IPS DF 19.7 (cell line): Measurements from ENCODE around the gene KANK4.
A peak's percentile ranks its signal among the peaks of the same experiment; 100 is the strongest.
"Not testable (repeated sequence)": the region's sequence is repeated elsewhere in the genome, so short reads cannot be mapped to it uniquely, and the experiment has no call there.

Experiments
- DNase-seq: peaks from one replicate; pipeline ENCODE4 v3.0.0-alpha.2; 2013; ENCODE audit warnings: low read depth, low spot score

The KANK4 gene

DNA sequence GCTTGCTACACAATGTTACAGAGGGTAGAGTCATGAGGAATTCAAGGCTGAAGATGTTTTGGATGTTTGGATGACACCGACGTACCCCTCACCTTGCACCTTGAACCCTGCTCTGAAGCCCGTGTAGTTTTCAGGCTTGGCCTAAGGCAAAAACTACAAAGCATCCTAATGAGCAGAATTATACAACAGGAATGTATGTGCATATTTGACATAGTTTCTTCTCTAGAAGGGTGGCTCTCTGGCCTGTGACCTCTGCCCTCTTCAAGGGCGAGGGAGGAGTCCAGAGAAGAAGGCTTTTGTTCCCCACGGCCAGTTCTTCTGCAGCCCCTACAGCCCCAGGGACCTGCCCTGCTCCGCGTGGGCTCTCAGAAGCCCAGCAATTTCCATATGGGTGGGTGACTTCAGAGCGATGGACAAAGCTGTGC, 81.3 kb downstream of the KANK4 start:
- no peak for DNase-seq

DNA sequence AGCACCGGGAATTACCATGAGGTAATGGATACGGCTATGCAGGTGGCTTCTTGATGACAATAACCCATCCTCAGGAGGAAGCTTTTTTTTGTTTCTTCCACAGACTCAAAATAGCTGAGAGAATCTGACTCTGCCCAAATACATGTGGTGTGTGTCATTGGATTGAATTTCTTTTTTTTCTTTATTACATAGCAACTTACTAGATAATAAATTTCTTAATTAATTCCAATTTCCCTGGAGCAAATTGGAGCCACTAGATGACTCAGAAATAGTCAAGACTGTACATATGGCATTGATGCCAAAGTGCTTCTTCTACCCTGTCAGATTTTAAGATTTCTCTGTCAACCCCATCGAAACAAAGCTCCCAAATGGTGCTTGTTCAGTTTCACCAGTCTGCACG, 81.9 kb downstream of the KANK4 start:
- no peak for DNase-seq

DNA sequence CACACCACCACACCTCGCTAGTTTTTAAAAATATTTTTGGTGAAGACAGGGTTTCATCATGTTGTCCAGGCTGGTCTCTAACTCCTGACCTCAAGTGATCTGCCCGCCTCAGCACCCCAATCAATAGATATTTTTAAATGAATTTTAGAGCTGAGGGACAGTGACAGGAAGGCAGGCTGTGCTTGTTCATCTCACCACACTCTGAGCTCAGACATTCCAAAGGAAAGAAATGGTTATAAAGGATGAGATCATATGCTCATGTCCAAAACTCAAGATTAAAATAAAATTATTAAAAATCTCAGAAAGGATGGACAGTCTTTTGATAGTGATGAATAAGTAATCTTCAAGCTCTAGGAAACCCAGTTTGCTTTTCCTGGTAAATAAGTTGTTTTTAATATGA, 83.7 kb downstream of the KANK4 start:
- no peak for DNase-seq

DNA sequence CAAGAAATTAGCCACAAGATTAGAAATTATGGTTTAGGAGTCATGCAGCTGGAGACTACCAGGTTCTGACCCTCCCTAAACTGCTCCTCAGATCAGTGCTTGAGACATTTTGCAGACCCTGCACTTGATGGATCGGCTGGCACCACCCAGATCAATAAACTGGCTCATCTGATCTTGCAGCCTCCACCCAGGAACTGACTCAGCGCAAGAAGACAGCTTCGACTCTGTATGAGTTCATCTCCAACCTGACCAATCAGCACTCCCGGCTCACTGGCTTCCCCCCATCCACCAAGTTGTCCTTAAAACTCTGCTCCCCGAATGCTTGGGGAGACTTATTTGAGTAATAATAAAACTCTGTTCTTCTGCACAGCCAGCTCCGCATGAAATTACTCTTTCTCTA, 84.5 kb downstream of the KANK4 start:
- no peak for DNase-seq

DNA sequence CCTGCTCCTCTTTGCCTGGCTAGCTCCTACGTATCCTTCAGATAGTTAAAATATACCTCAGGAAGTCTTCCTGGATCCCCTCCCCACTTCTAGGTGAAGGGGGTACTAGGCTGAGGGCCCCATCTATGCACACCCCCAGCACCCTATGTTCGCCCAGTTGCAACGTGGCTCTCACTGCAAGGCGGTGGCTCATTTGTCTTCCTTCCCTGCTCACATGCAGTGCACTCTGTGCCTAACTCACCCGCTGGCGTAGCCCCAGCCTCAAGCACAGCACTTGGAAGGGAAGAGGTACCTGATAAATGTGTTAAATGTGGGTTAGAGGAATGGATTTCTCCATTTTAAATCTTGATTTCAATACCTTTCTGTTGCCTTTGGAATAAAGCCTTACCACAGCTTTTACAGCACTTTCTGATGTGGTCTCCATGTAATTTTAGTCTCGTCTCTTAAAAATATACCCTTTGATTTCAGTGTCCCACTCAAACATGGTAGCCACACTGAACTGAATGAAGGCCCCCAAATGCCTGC, 85.2 kb downstream of the KANK4 start:
- DNase-seq: no peak

DNA sequence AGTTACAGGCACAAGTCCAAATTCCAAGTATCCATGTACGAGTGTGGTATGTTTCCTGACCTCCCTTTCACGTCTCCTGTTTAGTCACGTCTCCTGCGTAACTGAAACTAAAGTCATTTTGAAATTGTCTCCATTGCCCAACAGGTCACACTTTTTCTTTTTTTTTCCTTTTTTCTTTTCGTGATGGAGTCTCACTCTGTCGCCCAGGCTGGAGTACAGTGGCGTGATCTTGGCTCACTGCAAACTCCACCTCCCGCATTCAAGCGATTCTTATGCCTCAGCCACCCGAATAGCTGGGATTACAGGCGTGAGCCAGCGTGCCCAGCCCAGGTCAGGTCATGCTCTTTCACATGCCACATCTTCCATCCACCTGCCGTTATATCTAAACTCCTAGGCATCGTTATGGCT, 86.4 kb downstream of the KANK4 start:
- DNase-seq: no peak

DNA sequence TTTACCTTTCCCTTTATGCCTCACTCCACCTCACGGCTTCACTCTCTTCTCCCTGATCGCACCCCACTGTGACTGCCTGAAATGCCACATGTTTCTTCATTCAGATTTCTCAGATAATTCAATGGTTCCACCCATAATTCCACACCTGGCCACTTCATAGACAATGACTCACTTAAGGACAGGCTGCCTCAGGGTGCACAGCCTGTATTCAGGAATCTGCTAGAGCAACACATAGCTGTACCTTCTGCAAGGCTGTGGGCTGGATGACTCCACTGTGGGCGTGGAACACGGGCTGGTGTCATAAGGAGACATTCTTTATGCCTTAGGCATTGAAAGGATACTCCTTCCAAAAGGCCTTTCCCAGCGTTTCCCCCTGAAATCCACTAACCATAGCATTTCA, 88.5 kb downstream of the KANK4 start:
- DNase-seq: no peak

DNA sequence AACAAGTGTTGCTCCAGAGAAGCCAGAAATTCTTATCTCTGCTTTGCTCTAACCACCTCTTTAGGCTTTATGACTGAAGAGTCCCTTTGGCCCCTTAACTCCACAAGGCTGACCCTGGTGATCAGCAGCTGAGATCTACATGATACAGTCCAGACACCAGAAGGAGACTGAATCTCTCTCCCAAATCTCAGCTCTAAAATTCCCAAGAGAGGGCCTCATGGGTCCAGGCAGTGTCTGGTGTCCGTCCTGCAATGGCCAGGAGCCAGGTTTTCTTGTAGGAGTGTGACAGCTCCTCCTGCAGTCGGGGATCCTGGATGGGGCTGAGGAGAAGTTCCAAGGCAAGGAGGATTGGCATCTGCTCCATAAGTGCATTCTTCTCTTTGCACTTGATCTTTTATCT, 89.3 kb downstream of the KANK4 start:
- DNase-seq: no peak

DNA sequence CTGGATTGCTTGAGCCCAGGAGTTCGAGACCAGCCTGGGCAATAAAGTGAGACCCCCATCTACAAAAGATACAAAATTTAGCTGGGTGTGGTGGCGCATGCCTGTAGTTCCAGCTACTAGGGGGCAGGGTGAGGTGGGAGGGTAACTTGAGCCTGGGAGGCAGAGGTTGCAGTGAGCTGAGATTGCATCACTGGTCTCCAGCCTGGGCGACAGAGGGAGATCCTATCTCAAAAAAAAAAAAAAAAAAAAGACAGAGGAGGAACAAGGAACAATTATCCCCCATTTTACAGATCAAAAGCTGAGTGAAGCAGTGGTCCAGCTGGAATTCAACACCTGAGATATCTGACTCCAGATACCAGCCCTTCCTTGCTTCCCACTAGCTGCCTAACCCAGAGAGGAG, 89.8 kb downstream of the KANK4 start:
- no peak for DNase-seq

DNA sequence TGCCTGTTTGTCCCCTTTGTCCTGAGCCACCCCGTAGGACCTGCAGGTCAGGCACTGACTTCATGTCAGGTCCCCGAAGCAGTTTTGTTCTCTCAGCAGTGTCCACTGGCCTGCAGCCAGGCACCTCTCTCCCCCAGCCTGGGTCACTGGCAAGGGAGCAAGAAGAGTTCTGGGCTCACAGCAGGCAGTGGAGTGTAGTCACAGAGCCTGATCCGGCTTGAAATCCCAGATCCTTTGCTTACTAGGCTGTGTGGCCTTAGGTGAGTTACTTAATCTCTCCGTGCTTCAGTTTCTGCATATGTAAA, 90.4 kb downstream of the KANK4 start:
- no peak for DNase-seq

DNA sequence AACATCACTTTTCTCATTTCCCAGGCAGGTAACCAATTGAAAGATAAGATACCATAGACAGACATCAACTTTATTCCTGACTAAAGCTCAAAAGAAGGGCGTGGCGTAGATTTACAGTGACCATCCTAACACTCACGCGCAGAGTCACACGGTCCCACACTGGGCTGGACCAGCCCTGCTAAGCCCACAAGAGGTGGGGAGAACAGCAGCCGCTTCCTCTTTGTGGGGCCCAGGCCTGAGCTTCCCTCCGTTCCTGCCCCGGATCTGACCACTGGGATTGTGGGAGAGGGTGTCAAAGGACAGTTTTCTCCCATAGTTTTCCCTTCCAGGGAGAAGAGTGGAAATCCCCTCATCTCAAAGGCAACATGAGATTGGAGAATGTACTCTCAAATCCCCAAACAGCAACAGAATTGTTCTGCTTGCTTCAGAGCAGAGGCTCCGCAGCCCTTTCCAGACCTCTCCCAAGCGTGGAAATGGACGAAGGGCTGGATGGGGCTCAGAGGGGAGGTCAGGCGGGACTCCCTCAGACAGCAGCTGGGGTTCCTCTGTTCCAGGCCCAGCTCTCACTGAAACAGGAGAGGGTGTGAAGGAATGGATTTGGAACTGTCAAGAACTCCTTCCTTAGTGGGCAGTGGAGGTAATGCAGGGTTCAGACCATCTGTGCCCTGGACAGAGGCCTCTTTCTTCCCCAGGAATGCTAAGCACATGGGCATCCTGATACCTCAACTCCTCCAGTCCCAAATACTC, 90.9 kb downstream of the KANK4 start:
- no peak for DNase-seq

DNA sequence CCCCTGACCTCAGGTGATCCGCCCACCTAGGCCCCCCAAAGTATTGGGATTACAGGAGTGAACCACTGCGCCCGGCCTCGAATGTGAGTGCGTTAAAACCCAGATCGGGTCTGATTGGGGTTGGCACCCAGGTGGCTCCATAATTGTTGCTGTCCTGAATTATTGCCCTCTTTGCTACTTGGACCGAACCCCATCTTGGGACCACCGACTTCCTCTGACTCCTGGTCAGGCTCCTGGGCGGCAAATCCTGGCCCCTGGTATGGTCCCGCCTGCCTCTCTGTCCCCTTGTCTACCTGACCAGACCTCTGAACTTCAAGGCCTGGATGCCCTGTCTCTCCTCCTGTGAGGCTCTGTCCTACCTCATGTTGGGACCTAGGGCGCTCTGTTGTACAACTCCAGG, 91.7 kb downstream of the KANK4 start:
- no peak for DNase-seq

DNA sequence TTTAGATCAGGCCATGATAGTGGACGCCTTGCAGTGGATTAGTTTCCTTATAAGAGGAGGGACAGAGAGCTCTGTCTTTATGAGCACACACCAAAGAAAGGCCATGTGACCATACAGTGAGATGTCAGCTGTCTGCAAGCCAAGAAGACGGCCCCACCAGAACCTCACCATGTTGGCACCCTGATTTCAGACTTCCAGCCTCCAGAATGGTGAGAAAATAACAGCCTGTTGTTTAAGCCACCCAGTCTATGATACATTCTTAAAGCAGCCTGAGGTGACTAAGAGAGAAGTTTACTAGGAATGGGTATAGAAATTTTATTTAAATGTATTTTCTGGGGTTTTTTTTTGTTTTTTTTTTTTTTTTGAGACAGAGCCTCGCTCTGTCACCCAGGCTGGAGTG, 95.1 kb downstream of the KANK4 start:
- DNase-seq: no peak

DNA sequence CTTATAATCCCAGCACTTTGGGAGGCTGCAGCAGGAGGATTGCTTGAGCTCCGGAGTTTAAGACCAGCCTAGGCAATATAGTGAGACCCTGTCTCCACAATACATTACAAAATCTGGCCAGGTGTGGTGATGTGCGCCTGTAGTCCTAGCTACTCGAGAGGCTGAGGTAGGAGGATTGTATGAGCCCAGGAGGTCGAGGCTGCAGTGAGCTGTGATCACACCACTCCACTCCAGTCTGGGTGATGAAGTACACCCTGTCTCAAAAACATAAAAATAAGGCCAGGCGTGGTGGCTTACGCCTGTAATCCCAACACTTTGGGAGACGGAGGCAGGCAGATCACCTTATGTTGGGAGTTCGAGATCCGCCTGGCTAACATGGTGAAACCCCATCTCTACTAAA, 96.9 kb downstream of the KANK4 start:
- no peak for DNase-seq

DNA sequence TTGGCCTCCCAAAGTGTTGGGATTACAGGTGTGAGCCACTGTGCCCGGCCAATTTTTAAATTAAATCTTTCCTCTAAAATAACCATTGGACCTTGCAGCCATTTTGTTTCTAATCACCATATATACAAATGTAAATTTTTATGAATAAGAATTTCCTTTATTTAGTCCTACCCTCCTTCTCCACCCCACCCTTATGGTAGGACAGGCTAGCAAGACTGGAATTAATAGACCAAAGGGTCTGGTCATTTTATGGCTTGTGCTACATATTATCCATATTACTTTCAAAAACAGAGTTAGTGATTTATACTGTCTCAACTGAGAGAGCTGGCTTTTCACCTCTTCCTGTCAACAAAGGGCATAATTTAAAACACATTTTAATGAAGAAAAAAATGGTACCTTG, 98.1 kb downstream of the KANK4 start:
- no peak for DNase-seq

DNA sequence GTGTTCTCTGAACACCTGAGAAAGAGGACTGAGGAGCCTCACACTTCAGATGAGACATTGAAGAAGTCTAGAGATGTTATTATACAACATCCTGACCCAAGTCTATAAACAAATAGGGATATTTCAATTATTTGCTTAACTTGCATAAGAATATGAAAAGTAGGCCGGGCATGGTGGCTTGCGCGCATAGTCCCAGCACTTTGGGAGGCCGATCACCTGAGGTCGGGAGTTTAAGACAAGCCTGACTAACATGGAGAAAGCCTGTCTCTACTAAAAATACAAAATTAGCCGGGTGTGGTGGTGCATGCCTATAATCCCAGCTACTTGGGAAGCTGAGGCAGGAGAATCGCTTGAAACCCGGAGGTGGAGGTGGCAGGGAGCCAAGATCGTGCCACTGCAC, 98.8 kb downstream of the KANK4 start:
- DNase-seq: not testable (repeated sequence)

DNA sequence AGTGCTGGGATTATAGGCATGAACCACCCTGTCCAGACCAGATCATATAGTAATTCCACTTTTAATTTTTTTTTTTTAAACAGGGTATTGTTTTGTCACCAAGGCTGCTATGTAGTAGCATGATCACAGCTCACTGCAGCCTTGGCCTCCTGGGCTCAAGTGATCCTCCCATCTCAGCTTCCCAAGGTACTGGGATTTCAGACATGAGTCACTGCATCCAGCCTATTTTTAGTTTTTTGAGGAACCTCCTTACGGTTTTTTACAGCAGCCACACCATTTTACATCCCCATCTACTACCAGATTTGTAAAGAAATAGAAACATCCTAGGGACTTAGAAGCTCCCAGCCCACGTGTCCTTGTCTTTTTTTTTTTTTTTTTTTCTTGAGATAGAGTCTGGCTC, 100.6 kb downstream of the KANK4 start:
- DNase-seq: no peak

DNA sequence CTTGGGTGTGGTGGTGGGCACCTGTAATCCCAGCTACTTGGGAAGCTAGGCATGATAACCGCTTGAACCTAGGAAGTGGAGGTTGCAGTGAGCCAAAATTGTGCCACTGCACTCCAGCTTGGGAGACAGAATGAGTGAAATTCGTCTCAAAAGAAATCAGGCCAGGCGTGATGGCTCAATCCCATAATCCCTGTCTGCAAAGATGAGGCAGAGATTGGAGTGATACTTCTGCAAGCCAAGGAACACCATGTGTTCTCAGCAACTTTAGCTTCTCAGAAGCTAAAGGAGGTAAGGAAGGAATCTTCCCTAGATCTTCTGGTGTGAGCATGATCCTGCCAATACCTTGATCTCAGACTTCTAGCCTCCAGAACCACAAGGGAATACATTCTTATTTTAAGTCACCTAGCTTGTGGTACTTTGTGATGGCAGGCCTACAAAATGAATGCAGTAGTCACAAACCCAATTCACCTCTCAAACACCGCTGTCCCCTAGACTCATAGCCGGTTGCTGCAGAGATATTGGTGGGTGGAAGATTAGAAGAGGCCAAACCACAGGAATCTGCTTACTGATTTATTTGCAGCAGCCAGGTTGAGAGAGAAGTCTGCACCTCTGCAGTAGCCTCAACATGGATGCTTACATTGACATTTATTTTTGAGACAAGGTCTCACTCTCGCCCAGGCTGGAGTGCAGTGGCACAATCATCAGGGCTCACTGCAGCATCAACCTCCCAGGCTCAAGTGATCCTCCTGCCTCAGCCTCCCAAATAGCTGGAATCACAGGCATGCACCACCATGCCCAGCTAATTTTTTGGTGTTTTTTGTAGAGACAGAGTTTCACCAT, 105.9 kb downstream of the KANK4 start:
- DNase-seq: peak; percentile 52

DNA sequence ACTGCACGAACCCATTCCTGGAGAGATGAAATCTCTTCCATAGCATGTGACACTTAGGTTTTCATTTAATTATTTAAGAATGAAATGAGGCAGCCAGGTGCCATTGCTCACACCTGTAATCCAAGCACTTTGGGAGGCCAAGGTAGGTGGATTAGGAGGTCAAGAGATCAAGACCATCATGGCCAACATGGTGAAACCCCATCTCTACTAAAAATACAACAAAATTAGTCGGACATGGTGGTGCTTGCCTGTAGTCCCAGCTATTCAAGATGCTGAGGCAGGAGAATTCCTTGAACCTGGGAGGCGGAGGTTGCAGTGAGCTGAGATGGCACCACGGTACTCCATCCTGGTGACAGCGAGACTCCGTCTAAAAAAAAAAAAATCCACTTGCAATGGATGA, 106.8 kb downstream of the KANK4 start:
- DNase-seq: no peak

DNA sequence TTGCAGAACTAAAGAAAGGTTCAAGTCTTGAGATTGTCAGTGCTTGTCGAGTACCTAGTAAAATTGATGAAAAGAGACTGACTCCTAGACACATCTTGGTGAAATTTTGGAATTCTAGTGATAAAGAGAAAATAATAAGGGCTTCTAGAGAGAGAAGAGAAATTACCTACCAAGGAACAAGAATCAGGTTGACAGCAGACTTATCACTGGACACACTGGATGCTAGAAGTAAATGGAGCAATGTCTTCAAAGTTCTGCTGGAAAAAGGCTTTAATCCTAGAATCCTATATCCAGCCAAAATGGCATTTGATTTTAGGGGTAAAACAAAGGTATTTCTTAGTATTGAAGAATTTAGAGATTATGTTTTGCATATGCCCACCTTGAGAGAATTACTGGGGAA, 108.3 kb downstream of the KANK4 start:
- no peak for DNase-seq

DNA sequence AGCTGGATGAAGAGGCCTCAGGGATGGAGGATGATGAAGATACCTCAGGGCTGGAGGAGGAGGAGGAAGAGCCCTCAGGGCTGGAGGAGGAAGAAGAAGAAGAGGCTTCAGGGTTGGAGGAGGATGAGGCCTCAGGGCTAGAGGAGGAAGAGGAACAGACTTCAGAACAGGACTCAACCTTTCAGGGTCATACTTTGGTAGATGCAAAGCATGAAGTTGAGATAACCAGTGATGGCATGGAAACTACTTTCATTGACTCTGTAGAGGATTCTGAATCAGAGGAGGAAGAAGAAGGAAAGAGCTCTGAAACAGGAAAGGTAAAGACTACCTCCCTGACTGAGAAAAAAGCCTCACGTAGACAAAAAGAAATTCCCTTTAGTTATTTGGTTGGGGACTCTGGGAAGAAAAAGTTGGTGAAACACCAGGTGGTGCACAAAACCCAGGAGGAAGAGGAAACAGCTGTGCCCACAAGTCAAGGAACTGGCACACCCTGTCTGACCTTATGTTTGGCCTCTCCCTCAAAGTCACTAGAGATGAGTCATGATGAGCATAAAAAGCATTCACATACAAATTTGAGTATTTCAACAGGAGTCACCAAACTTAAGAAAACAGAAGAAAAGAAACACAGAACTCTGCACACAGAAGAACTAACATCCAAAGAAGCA, 109.2 kb downstream of the KANK4 start:
- no peak for DNase-seq

DNA sequence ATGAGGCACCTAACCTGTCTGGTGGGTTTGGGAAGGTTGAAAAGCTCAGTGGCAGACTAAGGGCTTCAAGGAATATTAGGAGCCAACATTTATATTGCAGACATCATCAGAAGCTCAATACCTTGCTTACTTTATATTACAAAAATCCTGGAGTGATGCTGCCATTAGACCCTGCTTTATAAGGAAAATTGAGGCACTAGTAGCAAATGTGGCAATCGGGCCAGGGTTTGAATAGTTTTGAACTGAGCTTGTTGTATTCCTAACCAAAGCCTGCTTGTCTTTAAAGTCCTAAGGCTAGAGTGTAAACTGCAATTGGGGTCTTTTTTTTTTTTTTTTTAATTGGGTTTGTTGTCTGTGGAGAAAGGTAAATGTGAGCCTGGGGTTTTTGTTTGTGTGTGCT, 110.3 kb downstream of the KANK4 start:
- DNase-seq: no peak

DNA sequence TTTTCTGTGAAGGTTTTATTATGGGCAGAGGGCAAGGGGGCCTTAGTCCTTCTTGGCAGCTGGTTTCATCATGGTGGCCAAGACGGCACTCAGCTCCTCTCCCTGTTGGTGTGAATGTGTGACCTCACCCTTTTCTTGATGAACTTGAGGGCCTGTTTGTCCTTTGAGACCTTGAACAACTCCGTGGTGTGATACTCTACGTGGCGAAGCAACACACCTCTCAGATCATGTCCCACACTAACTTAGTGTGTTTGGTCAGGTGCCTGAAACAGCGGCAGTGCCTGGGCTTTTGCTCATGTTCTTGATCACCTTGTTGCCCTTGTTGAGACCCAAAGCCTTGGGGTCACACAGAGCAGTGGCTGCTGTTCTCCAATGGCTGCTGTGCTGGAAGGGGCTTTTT, 111.1 kb downstream of the KANK4 start:
- DNase-seq: no peak
